Keratinocyte (primary cell): Measurements from ENCODE around the gene TMEM37. TPM values are rescaled to one million over a fixed set of nuclear protein-coding genes. Genes with fewer than 3 reads are reported as not detected.

Experiments used
- DNase-seq: peaks from one replicate; pipeline ENCODE4 v3.0.0-alpha.2; 2011; ENCODE audit warnings: low read depth, missing footprints, low spot score
- FAIRE-seq: peaks from 2 replicates; lab custom pipeline; 2011; peaks lifted over from hg19 to GRCh38; lab: Jason Lieb, UNC
- H2AFZ ChIP-seq: 2 replicates; pipeline ENCODE4 v1.6.0; 2012; ENCODE audit warnings: low read length, control low read depth, inconsistent platforms; ENCODE audit not compliant: control insufficient read depth
- H3K27ac ChIP-seq: 2 replicates; pipeline ENCODE4 v1.5.1; 2011; ENCODE audit warnings: low read length; ENCODE audit not compliant: control insufficient read depth, insufficient read depth
- H3K27me3 ChIP-seq: 3 replicates; pipeline ENCODE4 v1.6.0; 2011; ENCODE audit warnings: low read length; ENCODE audit not compliant: control insufficient read depth, insufficient read depth; ENCODE audit errors: extremely low read depth
- H3K36me3 ChIP-seq, 2 experiments: 2 replicates in 1 of 2; 3 replicates in 1 of 2; pipeline ENCODE4 v1.5.1; 2011; ENCODE audit warnings: low read length in 2 of 2, mild to moderate bottlenecking in 1 of 2; ENCODE audit not compliant: control insufficient read depth in 2 of 2, insufficient read depth in 2 of 2; ENCODE audit errors: extremely low read depth in 1 of 2
- H3K4me1 ChIP-seq: 3 replicates; pipeline ENCODE4 v1.5.1; 2011; ENCODE audit warnings: low read length; ENCODE audit not compliant: control insufficient read depth, insufficient read depth; ENCODE audit errors: extremely low read depth
- H3K4me2 ChIP-seq: 3 replicates; pipeline ENCODE4 v1.6.0; 2011; ENCODE audit warnings: low read depth, low read length; ENCODE audit not compliant: control insufficient read depth, insufficient read depth; ENCODE audit errors: extremely low read depth
- H3K4me3 ChIP-seq, 3 experiments: fragments of 200-600 bp in 1 of 3; sonication (generic) in 1 of 3; 2 replicates in 2 of 3; 3 replicates in 1 of 3; pipeline ENCODE4 v1.5.1; 2011 to 2016; ENCODE audit warnings: low read length in 3 of 3, mild to moderate bottlenecking in 3 of 3, control low read depth in 2 of 3, inconsistent platforms in 1 of 3, low read depth in 1 of 3, mixed read lengths in 1 of 3, mixed run types in 1 of 3, moderate library complexity in 1 of 3; ENCODE audit not compliant: control insufficient read depth in 2 of 3, insufficient read depth in 2 of 3; ENCODE audit errors: extremely low read depth in 1 of 3
- H3K79me2 ChIP-seq: 2 replicates; pipeline ENCODE4 v1.6.0; 2012; ENCODE audit warnings: low read length; ENCODE audit not compliant: control insufficient read depth, insufficient read depth
- H3K9ac ChIP-seq: 3 replicates; pipeline ENCODE4 v1.6.0; 2011; ENCODE audit warnings: low read length; ENCODE audit not compliant: control insufficient read depth, insufficient read depth; ENCODE audit errors: extremely low read depth
- H3K9me1 ChIP-seq: 3 replicates; pipeline ENCODE4 v1.6.0; 2011; ENCODE audit warnings: low read length; ENCODE audit not compliant: control insufficient read depth, insufficient read depth; ENCODE audit errors: extremely low read depth
- H3K9me3 ChIP-seq: 2 replicates; pipeline ENCODE4 v1.5.1; 2012; ENCODE audit warnings: low read depth, low read length; ENCODE audit not compliant: control insufficient read depth
- H4K20me1 ChIP-seq: 3 replicates; pipeline ENCODE4 v1.6.0; 2011; ENCODE audit warnings: low read length; ENCODE audit not compliant: control insufficient read depth, insufficient read depth; ENCODE audit errors: extremely low read depth
- CTCF ChIP-seq, 3 experiments: IDR thresholded peaks in 1 of 3; conservative IDR thresholded peaks in 1 of 3; optimal IDR thresholded peaks in 1 of 3; 2 replicates in 2 of 3; 3 replicates in 1 of 3; pipeline versions ENCODE3 to v1.5.1; 2011; ENCODE audit warnings: low read length in 3 of 3, mild to moderate bottlenecking in 3 of 3, moderate library complexity in 2 of 3, control low read depth in 1 of 3, inconsistent platforms in 1 of 3; ENCODE audit not compliant: insufficient read depth in 2 of 3; ENCODE audit errors: extremely low read depth in 1 of 3
- EZH2 ChIP-seq: IDR thresholded peaks from one replicate; pipeline ENCODE4 v1.6.1; 2012; ENCODE audit warnings: inconsistent platforms, mild to moderate bottlenecking, low read length, moderate library complexity
- dilution Hi-C: fragments of 300-500 bp; cut with MboI; formaldehyde crosslinking; loops from one replicate; pipeline ENCODE4 v1.7.0; 2020; ENCODE audit warnings: low sequenced_read_pairs; ENCODE audit not compliant: extremely low pct_ligation_motif_present
- polyA plus RNA-seq, 5 experiments: library from polyadenylated mRNA; depleted of rRNA in 3 of 5; stranded (reverse) in 3 of 5; stranded (forward) in 1 of 5; unstranded in 1 of 5; fragments of >200 nt; gene quantifications; 1 replicate in 1 of 5; 2 replicates in 3 of 5; 3 replicates in 1 of 5; pipeline versions ENCODE4 v1.2.1 to v1.2.3, GENCODE V29; 2011 to 2012; ENCODE audit warnings: missing spikeins in 2 of 5, low read depth in 1 of 5, low replicate concordance in 1 of 5

TMEM37 gene
- polyA plus RNA-seq, 1 donor (not counting 4 experiments of a cell fraction or from before 2014, with no cell fraction given): 0.18 TPM

DNA sequence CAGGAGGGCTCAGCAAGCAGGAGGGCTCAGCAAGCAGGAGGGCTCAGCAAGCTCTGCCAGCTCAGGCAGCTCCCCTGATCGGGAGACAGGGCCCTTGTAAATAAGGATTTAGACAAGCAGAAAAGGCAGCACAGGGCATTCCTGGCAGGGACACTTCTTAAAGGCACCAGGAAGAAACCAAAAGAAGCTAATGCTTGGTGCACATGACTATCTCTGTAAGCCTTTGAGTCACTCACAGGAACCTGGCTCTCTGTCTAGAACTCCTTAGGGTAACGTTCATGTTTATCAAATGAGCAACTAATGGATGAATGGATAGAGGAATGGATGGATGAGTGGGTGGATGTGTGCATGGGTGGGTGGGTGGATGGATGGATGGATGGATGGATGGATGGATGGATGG is 28.4 kb downstream of the TMEM37 start:
- H3K4me2 ChIP-seq: no peak overlapping the region
- no peak overlapping the region for H3K4me3 ChIP-seq
- H3K79me2 ChIP-seq: no peaks in the 10 kb centered on the region
- H3K36me3 ChIP-seq: no peaks in the 10 kb centered on the region
- no peaks in the 10 kb centered on the region for H3K9me1 ChIP-seq
- TF ChIP-seq EZH2: no peak
- TF ChIP-seq CTCF (optimal IDR thresholded peaks at IDR 0.05 in 1 of 3, IDR thresholded peaks at IDR 0.05 in 1 of 3, conservative IDR thresholded peaks at IDR 0.05 in 1 of 3; ENCODE audit: extremely low read depth in 1 of 3, insufficient read depth in 2 of 3, low read length in 3 of 3): no peak
- H4K20me1 ChIP-seq: no peaks in the 10 kb centered on the region
- no peak overlapping the region for H3K27ac ChIP-seq
- dilution Hi-C loops: no loop called here
- H2AFZ ChIP-seq: no peak overlapping the region
- DNase-seq (no peak), FAIRE-seq (no peak)
- no peaks in the 10 kb centered on the region for H3K4me1 ChIP-seq
- H3K27me3 ChIP-seq: peaks cover 3% of the 10 kb centered on the region
- H3K9ac ChIP-seq: no peak overlapping the region
- no peaks in the 10 kb centered on the region for H3K9me3 ChIP-seq

- dilution Hi-C loops: no loop called here
- H4K20me1 ChIP-seq: no peaks in the 10 kb centered on the region
- H3K27ac ChIP-seq: no peak overlapping the region
- no peaks in the 10 kb centered on the region for H3K79me2 ChIP-seq
- no peak for FAIRE-seq
- no peaks in the 10 kb centered on the region for H3K27me3 ChIP-seq
- no peak overlapping the region for H3K9ac ChIP-seq
- no peaks in the 10 kb centered on the region for H3K9me3 ChIP-seq
- no peak overlapping the region for H2AFZ ChIP-seq
- H3K4me2 ChIP-seq: no peak overlapping the region
- H3K9me1 ChIP-seq: no peaks in the 10 kb centered on the region
- H3K4me1 ChIP-seq: no peaks in the 10 kb centered on the region
- TF ChIP-seq EZH2 (no peak), CTCF (optimal IDR thresholded peaks at IDR 0.05 in 1 of 3, IDR thresholded peaks at IDR 0.05 in 1 of 3, conservative IDR thresholded peaks at IDR 0.05 in 1 of 3; ENCODE audit: extremely low read depth in 1 of 3, insufficient read depth in 2 of 3, low read length in 3 of 3) (no peak)
- H3K36me3 ChIP-seq: no peaks in the 10 kb centered on the region
- no peak for DNase-seq
- no peak overlapping the region for H3K4me3 ChIP-seq
Measured at GRCh38 chr2:119461811-119462210, 30.2 kb downstream of the TMEM37 start.
